Tibial nerve (tissue), 4 donors: ENCODE results near the gene LRRC4C.

Experiments used
- EP300 ChIP-seq, 2 donors: sonication (generic); formaldehyde crosslinking; IDR thresholded peaks; one replicate each; pipeline ENCODE4 v1.6.1; 2017; ENCODE audit warnings: antibody characterized with exemption in 2 of 2, mild to moderate bottlenecking in 1 of 2
- TF ChIP-seq, protein P1 (sequence below), 5 experiments: fragments of 200-600 bp in 3 of 5; fragments of 450-650 bp in 2 of 5; sonication (generic) in 3 of 5; IDR thresholded peaks; one replicate each; pipeline ENCODE4 v1.5.1; 2016 to 2019; ENCODE audit warnings: antibody characterized with exemption in 5 of 5, mild to moderate bottlenecking in 3 of 5, moderate library complexity in 2 of 5

DNA sequence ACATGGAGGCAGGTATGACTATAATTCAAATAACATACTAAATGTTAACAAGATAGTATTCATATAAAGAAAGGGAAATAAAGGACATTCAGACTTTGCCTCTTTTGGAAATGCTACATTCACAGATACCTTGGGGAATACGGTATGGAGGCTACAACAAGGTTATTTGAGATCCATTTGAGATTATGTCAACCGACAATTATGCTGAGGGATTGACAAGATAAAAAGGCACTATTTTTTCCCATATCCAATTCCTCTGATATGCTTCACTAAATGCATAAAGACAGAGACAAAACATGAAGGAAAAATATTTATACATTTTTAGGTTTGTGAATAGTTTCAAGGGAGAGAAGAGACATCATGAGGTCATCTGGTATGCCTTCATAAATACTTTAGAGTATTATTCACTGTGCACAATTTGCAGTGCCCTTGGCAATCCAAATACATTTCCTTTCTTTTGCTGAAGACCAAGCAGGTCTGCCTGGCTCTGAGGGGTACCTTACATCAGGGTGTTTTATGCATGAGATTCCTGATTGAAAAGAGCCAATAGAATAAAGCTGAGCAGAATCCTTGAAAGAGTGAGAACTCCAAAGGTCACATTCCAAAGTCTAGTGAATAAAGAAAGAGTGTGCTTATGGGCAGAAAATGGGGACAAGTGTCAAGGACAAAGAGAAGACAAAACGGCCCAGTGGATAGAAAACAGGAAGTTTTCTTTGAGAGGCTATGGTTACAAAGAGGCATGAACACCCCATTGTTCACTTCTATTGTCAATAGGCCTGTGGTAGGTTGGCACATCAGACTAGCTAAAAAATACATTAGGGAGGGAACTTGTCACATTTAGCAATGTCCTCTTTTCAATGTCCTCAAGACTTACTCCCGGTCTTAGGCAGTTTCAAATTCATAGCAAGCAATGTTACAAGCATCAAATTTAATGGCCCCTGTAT, 455.8 kb downstream of the LRRC4C start:
- TF ChIP-seq, protein P1, sequence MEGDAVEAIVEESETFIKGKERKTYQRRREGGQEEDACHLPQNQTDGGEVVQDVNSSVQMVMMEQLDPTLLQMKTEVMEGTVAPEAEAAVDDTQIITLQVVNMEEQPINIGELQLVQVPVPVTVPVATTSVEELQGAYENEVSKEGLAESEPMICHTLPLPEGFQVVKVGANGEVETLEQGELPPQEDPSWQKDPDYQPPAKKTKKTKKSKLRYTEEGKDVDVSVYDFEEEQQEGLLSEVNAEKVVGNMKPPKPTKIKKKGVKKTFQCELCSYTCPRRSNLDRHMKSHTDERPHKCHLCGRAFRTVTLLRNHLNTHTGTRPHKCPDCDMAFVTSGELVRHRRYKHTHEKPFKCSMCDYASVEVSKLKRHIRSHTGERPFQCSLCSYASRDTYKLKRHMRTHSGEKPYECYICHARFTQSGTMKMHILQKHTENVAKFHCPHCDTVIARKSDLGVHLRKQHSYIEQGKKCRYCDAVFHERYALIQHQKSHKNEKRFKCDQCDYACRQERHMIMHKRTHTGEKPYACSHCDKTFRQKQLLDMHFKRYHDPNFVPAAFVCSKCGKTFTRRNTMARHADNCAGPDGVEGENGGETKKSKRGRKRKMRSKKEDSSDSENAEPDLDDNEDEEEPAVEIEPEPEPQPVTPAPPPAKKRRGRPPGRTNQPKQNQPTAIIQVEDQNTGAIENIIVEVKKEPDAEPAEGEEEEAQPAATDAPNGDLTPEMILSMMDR (IDR thresholded peaks at IDR 0.05), result no peak
- TF ChIP-seq EP300 (IDR thresholded peaks at IDR 0.05), result no peak
